GM19099 (cell line): ENCODE data around the gene PRPF38B.
A peak's percentile ranks its signal among the peaks of the same experiment; 100 is the strongest.

Source experiments
- POLR2A ChIP-seq: IDR thresholded peaks from 3 replicates; pipeline ENCODE4 v1.6.1; 2011; ENCODE audit warnings: low read depth; ENCODE audit not compliant: insufficient read length; ENCODE audit errors: extremely low read depth

PRPF38B gene, protein sequence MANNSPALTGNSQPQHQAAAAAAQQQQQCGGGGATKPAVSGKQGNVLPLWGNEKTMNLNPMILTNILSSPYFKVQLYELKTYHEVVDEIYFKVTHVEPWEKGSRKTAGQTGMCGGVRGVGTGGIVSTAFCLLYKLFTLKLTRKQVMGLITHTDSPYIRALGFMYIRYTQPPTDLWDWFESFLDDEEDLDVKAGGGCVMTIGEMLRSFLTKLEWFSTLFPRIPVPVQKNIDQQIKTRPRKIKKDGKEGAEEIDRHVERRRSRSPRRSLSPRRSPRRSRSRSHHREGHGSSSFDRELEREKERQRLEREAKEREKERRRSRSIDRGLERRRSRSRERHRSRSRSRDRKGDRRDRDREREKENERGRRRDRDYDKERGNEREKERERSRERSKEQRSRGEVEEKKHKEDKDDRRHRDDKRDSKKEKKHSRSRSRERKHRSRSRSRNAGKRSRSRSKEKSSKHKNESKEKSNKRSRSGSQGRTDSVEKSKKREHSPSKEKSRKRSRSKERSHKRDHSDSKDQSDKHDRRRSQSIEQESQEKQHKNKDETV

DNA sequence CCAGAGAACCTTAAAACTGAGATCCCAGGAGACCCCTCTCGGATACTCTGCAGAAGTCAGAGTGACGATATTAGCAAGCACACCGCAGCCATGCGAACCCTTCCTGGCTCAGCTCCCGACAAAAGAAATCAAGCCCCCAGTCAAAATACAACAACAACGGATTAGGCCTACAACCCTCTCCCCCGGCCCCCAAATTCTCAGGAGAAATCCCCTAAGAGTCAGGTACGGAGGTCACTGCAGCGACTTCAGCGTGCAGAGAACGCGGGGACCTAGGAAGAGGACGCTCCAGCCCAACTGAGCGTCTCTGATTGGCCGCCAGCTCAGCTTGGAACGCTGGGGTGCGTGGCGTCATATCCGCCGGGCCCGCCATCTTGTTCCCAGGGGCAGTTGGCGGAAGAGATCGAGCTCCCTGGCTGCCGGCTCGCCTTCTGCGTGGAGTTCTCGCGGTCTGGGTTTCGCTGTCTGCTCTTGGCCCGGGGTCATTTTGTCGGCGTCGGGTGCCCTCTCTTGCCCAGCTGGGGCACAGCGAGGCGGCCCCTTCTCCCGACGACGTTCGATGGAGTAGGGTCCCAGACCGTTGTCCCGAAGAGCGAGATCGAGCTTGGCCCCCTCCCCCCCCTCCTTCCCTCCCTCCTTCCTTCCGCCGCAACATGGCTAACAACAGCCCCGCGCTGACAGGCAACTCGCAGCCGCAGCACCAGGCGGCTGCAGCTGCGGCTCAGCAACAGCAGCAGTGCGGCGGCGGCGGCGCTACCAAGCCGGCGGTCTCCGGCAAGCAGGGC, at the start of gene PRPF38B:
Gene PRPF38B (plus strand): TSS at position 369 of the 782 bp plus-strand sequence. CDS start 282 bp downstream, at position 651.
- peak; percentile 98 for TF ChIP-seq POLR2A

DNA sequence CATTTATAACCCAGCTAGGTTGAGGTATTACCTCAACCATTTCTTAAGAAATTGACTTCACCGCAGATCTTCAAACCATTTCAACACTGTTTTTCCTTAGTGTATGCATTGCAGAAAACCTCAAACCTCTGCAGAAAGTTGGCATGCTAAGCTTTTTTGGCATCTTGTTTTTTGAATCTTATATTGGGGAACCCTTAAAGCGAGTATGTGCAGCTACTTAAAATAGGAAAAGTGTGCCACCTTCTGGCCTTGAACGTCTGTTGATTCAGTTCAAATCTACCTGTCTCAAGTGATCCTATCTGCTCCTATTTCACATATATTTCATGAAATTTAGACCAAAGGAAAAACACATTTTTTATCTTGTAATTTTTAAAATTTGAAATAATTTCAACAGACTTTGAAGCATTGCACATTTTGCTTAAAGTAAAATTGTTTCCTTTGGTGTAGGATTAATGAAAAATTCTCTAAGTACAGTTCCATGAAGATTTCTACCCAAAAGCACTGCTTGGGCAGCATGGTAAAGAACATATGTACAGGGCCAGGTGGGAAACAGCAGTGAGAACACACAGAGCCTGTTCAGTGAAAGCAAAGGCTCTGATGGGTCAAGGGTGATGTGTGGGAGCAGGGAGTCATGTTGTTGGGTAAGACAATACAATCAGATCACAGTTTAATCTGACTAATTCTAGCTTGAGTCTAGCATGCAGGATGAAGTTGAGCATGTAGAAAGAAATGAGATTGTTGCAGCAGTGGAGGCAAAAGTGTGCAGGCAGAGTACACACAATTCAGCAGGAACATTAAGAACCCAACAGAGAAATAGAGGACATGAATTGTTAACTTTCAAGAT, 48.4 kb upstream of the PRPF38B start:
- no peak for TF ChIP-seq POLR2A

DNA sequence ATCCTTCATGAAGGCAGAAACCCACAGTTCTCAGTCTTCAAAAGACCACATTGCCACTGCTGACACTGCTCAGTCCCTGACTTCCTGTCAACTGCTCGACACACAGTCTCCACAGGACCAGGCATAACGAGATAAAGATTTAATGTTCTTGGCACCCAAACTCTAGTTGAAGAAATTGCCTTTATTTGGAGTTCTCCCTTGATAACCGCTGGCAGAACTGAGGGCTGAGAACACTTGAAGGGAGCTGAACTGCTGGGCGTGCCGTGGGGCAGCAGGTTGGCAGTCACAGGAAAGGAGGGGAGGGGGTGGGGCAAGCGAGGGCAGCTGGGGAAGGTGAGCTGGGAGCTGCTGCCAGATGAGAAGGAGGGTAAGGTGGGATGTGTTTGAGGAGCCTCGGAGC, 47.1 kb upstream of the PRPF38B start:
- no peak for TF ChIP-seq POLR2A

DNA sequence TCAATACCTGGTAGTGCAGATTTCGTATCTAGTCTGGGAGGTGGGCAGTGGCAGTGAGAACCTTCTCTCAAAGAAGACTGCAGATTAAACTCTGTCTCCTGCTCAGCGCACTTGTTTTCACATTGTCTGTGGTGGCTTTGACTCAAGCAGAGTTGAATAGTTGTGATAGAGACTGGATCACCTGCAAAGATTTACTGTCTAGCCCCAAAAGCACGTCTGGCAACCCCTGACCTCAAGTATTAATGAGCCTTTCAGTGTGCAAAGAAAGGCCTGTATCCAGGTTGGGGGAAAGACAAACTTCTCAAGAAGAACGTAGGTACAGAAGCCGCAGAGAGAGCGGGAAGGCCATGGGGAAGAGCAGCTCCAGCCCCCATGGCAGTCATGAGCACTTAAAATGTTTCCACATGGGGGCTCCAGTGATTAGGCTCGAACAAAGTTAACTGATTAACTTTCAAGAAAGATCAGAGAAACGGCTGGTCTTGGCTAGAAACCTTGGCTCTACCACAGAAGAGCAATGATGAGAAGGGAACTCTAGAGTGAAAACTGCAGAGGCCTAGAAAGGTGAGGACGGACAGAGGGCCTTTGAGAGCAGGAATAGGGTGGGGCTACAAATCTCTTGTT, 46.4 kb upstream of the PRPF38B start:
- TF ChIP-seq POLR2A, result no peak

DNA sequence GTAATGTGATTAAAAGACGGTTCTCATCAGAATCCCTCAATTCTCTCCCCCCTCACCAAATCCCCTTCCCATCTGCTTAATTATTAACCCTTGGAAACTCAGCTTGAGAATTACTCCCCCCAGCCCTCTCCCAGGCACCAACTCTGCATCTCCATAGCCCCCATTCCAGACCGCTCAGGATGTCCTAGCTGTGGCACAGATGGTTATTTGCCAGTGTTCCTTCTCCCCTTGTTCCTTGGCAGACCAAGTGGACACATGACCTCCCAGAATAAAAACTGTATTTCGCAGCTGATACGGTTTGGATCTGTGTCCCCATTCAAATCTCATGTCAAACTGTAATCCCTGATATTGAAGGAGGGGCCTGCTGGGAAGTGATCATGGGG, 45.9 kb upstream of the PRPF38B start:
- TF ChIP-seq POLR2A, result no peak

DNA sequence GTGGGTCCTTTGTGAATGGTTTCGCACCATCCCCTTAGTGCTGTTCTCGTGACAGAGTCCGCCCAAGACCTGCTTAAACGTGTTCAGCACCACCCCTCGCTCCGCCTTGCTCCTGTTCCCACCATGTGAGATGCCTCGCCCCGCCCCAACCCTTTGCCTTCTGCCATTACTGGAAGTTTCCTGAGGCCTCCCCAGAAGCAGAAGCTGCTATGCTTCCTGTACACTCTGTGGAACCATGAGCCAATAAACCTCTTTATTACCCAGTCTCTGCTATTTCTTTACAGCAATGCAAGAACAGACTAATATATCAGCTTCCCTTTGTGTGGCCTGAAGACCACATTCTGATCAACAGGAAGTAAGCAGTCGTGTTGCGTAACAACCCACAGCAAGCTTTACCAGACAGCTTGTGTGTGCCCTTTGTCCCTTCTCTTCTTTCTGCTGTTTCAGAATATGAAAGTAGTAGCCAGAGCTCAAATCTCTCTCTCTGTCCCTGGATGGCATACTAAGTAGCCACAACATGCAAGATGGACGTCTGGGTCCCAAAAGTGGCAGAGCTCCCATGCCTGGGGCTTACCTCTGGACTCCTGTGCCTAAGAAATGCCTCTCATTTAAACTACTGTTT, 45.4 kb upstream of the PRPF38B start:
- no peak for TF ChIP-seq POLR2A

DNA sequence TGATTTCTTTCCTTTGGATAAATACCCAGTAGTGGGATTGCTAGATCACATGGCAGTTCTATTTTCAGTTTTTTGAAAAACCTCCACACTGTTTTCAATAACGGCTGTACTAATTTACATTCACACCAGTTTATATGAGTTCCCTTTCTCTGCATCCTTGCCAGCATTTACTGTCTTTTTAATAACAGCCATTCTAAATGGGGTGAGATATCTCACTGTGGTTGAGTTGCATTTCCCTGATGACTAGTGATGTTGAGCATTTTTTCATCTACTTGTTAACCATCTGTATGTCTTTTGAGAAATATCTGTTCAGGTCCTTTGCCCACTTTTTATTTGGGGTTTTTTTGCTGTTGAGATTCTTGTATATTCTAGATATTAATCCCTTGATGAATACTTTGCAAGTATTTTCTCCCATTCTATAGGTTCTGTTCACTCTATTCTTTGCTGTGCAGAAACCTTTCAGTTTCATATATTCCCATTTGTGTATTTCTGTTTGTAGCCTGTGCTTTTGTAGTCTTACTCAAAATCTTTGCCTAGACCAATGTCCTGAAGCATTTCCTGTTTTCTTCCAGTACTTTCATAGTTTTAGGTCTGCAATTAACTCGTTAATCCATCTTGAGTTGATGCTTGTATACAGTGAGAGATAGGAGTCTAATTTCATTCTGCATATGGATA, 38.5 kb upstream of the PRPF38B start:
- TF ChIP-seq POLR2A, result no peak

DNA sequence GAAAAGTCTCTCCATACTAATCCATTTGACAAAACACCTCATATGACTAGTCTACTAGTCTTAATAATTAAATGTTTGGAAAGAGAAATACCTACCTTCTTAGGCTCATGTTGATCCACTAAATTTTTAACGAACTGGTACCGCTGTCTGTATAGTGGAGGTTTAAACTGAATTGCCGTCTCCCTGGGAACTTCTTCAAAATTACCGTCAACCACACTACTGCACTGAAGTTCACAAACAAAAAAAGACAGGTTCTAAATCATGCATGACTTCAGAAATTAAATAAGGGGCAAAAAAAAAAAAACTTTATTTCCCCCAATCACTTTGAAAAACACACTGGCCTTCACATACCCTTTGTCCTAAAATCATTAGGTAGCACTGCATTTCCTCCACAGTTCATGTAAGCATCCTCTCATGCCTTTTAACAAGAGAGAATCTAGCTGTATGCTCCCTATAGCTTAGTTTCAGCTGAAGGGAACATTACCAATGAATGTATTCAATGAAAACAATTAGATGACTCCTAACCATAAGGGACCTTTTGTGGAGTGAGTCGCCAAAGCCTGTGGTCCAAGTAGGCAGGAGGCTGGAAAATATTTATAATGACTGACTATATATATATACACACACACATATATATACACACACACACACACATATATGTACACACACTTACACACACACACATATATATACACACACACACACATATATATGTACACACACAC, 34.6 kb upstream of the PRPF38B start:
- no peak for TF ChIP-seq POLR2A

DNA sequence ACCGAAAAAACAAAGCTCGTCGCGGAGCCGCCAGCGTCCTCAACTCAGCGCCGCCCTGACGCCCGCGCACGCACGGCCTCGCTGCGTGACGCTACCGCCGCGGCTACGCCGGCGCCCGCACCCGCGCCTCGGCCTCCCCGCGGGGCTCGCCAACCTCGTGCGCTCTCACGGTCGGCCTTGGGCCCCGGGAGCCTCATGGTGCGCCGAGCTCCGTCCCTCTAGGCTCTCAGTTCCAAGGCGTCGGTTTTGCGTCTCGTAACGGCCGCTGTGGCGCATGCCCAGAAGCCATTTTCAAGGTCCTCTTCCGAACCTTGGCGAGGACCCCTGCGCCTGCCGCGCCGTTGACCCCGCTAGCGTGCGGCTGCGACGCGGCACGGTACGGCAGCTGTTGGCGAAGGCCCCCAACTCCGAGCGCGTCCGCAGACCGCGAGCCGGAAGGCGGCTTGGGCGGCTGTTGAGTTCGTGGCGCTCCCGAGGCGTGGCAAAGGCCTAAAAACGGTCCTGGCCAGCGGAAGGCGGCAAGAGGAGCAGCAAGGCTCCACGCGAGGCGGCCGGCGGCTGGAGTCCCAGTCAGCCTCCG, 31.0 kb upstream of the PRPF38B start, which contains the start of gene HENMT1:
Gene HENMT1 (minus strand): TSS at position 64 of the 580 bp plus-strand sequence. CDS start 1,209 bp downstream, outside the sequence.
- peak; percentile 74 for TF ChIP-seq POLR2A

DNA sequence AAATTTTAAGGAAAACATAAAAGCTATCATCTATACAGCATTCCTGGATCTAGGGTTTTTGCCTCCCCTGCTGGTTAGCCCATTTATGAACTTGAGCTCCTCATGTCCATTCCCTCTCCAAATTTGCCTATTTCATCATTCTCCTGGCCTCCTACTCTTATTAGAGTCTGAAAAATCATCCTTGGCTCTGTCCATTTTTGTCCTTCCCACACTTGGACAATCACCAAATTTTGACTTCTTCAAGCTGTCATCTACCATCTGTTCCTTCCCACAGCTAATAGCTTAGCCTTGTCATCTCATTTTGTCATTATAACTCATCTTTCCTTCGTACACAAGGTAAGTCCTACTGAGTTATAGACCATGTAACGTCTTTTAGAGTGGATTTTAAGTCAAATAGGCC, 29.0 kb upstream of the PRPF38B start:
- TF ChIP-seq POLR2A, result no peak

DNA sequence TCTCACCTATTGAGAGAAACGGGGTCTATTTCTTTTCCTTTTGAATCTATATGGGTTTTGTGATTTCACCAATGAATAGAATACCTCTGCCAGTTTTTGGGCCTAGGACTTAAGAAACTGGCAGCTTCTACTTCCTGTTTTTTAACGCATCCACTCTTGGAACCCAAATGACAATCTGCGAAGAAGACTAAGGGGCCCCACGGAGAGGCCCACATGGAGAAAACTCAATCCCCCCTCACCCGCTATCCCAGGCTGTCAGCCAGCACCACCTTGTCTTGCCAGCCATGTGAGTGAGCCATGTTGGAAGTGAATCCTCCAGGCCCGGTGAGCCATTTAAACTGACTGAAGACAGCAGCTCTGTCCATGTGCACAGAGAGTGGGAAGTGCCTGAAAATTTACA, 27.6 kb upstream of the PRPF38B start:
- TF ChIP-seq POLR2A, result no peak

DNA sequence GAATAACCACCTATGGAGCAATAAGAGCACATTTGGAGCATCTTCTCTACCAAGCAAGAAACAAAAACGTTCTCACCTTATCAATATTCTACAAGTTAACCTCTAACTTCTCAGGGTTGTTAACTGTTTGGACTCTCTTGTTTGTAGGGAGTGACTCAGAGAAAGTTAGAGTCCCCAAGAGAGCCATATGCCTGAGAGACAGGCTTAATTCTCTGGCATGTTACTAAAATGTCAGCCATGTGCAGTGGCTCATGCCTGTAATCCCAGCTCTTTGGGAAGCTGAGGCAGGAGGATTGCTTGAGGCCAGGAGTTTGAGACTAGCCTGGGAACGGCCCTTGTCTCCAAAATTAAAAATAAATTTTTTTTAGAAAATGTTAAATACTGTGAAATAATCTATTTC, 27.0 kb upstream of the PRPF38B start:
- TF ChIP-seq POLR2A, result no peak
